ENCODE results near the gene GPER1.

- no peak for TF ChIP-seq CTCF (IDR thresholded peaks at IDR 0.05)
- no peak for TF ChIP-seq POLR2A (IDR thresholded peaks at IDR 0.05)
Measured at GRCh38 chr7:1053816-1054370, 34.0 kb upstream of the GPER1 start.

Measured in lower leg skin (tissue), 3 donors.